ENCODE measurements around the gene MDM1.

Gene MDM1

GRCh38 chr12:68331869-68332727 is at the start of gene MDM1:
TSS of gene MDM1 (minus strand) at chr12:68332362. CDS start at chr12:68332245, 117 bp downstream.
- peak; percentile 98 for DNase-seq

- DNase-seq, result no peak
Observed at GRCh38 chr12:68381476-68382219, 49.5 kb upstream of the MDM1 start.

GRCh38 chr12:68378872-68379606 is 46.9 kb upstream of the MDM1 start:
- DNase-seq, result no peak

- no peak for DNase-seq
Observed at GRCh38 chr12:68377881-68378280, 45.7 kb upstream of the MDM1 start.

GRCh38 chr12:68376901-68377300 is 44.7 kb upstream of the MDM1 start:
- DNase-seq, result no peak

GRCh38 chr12:68375756-68376695 is 43.9 kb upstream of the MDM1 start:
- no peak for DNase-seq

GRCh38 chr12:68374307-68374982 is 42.3 kb upstream of the MDM1 start:
- no peak for DNase-seq

GRCh38 chr12:68370667-68371066 is 38.5 kb upstream of the MDM1 start:
- no peak for DNase-seq

- no peak for DNase-seq
Observed at GRCh38 chr12:68370006-68370590, 37.9 kb upstream of the MDM1 start.

GRCh38 chr12:68368327-68368726 is 36.2 kb upstream of the MDM1 start:
- DNase-seq, result no peak

- no peak for DNase-seq
Observed at GRCh38 chr12:68367903-68368302, 35.7 kb upstream of the MDM1 start.

GRCh38 chr12:68367116-68367515 is 35.0 kb upstream of the MDM1 start:
- no peak for DNase-seq

- peak; percentile 73 for DNase-seq
Observed at GRCh38 chr12:68364893-68365725, 32.9 kb upstream of the MDM1 start.

- DNase-seq, result no peak
Observed at GRCh38 chr12:68364328-68364727, 32.2 kb upstream of the MDM1 start.

GRCh38 chr12:68361953-68362352 is 29.8 kb upstream of the MDM1 start:
- DNase-seq, result no peak

- no peak for DNase-seq
Observed at GRCh38 chr12:68359674-68360073, 27.5 kb upstream of the MDM1 start.

GRCh38 chr12:68358532-68359485 is 26.6 kb upstream of the MDM1 start:
- peak; percentile 40 for DNase-seq

- DNase-seq, result no peak
Observed at GRCh38 chr12:68356986-68357385, 24.8 kb upstream of the MDM1 start.

Measured in T1000 (cell line).